Activated naive CD8-positive, alpha-beta T cell treated with anti-CD3 and anti-CD28 coated beads, Interleukin-2, amount 10 ng/mL, durations not matched to agents 7 days and 5 days (primary cell): ENCODE results near the gene TRMT2A. TPM values are rescaled to one million over a fixed set of nuclear protein-coding genes. Genes with fewer than 3 reads are reported as not detected.

ENCODE experiments used
- ATAC-seq: fragments of 150-1000 bp; cut with Tn5 transposase; one replicate; pipeline ENCODE4 v1.10.0; 2021; ENCODE audit warnings: low read depth, moderate library complexity
- POLR2A ChIA-PET: fragments of 350-600 bp; sonication (Branson Sonifier 250); formaldehyde crosslinking; loops from one replicate; lab custom pipeline; 2021; ENCODE audit warnings: antibody characterized with exemption; lab: Charles Lee
- DNase-seq: peaks from one replicate; pipeline ENCODE4 v3.0.0; 2021
- H3K27ac Mint-ChIP-seq: one replicate; pipeline ENCODE4 v1.8.0; 2022; ENCODE audit warnings: mild to moderate bottlenecking, mixed read lengths
- H3K27me3 Mint-ChIP-seq: one replicate; pipeline ENCODE4 v1.8.0; 2022; ENCODE audit warnings: mild to moderate bottlenecking, moderate library complexity, mixed read lengths
- H3K36me3 Mint-ChIP-seq: one replicate; pipeline ENCODE4 v1.8.0; 2021; ENCODE audit warnings: mild to moderate bottlenecking, mixed read lengths
- H3K4me1 Mint-ChIP-seq: one replicate; pipeline ENCODE4 v1.8.0; 2021; ENCODE audit warnings: mixed read lengths
- H3K4me3 Mint-ChIP-seq: one replicate; pipeline ENCODE4 v1.8.0; 2022; ENCODE audit warnings: mild to moderate bottlenecking, moderate library complexity, mixed read lengths
- H3K9me3 Mint-ChIP-seq: one replicate; pipeline ENCODE4 v1.8.0; 2021; ENCODE audit warnings: mixed read lengths
- total RNA-seq, 2 experiments: library from RNA; stranded (reverse); gene quantifications; one replicate each; pipeline ENCODE4 v1.2.3, GENCODE V29; 2021

The TRMT2A gene
- total RNA-seq, 2 experiments from 2014 or later: 107 to 118 TPM

- POLR2A ChIA-PET: no interaction called here
- peaks cover 63% of the 10 kb centered on the region for H3K36me3 Mint-ChIP-seq
- peaks cover 27% of the 10 kb centered on the region for H3K4me1 Mint-ChIP-seq
- H3K27me3 Mint-ChIP-seq: no peaks in the 10 kb centered on the region
- H3K27ac Mint-ChIP-seq: peak overlapping the region; percentile 78
- DNase-seq (no peak), ATAC-seq (no peak)
- H3K9me3 Mint-ChIP-seq: peaks cover 3% of the 10 kb centered on the region
- peak overlapping the region; percentile 59 for H3K4me3 Mint-ChIP-seq
Observed at GRCh38 chr22:20092477-20092854, 24.6 kb downstream of the TRMT2A start.

DNA sequence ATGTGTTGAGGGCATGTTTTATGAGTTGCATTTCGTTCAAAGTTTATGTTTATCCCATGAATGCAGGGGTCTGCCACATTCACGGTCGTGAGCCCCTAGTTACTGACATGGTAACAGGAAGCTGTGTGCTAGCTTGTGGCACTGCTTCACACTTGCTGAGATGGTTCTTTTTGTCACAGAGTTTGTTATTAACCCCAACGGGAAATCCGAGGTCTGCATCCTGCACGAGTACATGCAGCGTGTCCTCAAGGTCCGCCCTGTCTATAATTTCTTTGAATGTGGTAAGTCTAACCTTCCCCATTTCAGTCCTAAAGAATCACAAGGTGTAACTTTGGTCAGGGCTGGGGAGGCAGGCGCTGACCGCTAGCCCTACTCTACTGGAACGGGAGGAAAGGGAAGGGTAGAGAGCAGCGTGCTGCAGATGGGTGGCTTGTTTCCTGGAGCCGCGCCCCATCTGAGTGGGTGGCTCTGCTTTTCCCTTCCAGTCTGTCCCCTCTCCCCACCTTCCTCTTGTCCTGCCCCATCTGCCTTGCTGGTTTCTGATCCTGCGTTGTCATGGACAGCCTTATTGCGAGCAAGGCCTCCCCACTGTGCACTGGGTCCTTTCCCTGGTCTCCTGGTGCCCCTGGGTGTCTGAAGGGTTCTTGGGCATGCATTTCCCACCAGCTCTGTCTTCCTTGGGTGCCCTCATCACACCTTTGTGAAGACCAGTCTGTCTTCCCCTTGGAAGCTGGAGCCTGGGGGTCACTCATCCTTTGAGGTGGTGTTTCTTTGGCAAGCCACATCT is 25.1 kb downstream of the TRMT2A start:
- Mint-ChIP-seq H3K4me1 (peaks cover 26% of the 10 kb centered on the region), H3K9me3 (peaks cover 3% of the 10 kb centered on the region), H3K36me3 (peaks cover 59% of the 10 kb centered on the region), H3K4me3 (peak overlapping the region; percentile 37), H3K27ac (peak overlapping the region; percentile 81), H3K27me3 (no peaks in the 10 kb centered on the region)
- ATAC-seq (peak; percentile 54), DNase-seq (no peak)
- POLR2A ChIA-PET: interaction anchor here (0.6 to 2.2 kb wide), 3 partner anchors 9 to 25 kb away, joined by 3 to 9 read pairs (median 3); partner anchors contain the start of genes RANBP1 and TRMT2A

- Mint-ChIP-seq H3K36me3 (peaks cover 55% of the 10 kb centered on the region), H3K4me3 (peak overlapping the region; percentile 48), H3K9me3 (no peaks in the 10 kb centered on the region), H3K27ac (peak overlapping the region; percentile 81), H3K27me3 (no peaks in the 10 kb centered on the region), H3K4me1 (peaks cover 30% of the 10 kb centered on the region)
- DNase-seq (no peak), ATAC-seq (peak; percentile 39)
- POLR2A ChIA-PET: interaction anchor here (1.0 to 2.2 kb wide), 3 partner anchors 10 to 70 kb away, joined by 3 to 9 read pairs (median 5); partner anchors contain the start of genes RANBP1, TANGO2 and TRMT2A
Observed at GRCh38 chr22:20090730-20091240, 26.2 kb downstream of the TRMT2A start.

- DNase-seq (peak; percentile 7), ATAC-seq (peak; percentile 43)
- Mint-ChIP-seq H3K9me3 (no peaks in the 10 kb centered on the region), H3K4me1 (peaks cover 25% of the 10 kb centered on the region), H3K36me3 (peaks cover 49% of the 10 kb centered on the region), H3K27me3 (no peaks in the 10 kb centered on the region), H3K4me3 (no peak overlapping the region), H3K27ac (peak overlapping the region; percentile 43)
- POLR2A ChIA-PET: interaction anchor here (1.0 to 2.2 kb wide), 2 partner anchors 26 to 69 kb away, joined by 5 to 9 read pairs; partner anchors contain the start of genes RANBP1, TANGO2 and TRMT2A
Observed at GRCh38 chr22:20089977-20090729, 26.9 kb downstream of the TRMT2A start.

GRCh38 chr22:20089226-20089976 is 27.6 kb downstream of the TRMT2A start:
- H3K36me3 Mint-ChIP-seq: peaks cover 42% of the 10 kb centered on the region
- H3K9me3 Mint-ChIP-seq: no peaks in the 10 kb centered on the region
- DNase-seq (no peak), ATAC-seq (no peak)
- no peak overlapping the region for H3K4me3 Mint-ChIP-seq
- peaks cover 26% of the 10 kb centered on the region for H3K4me1 Mint-ChIP-seq
- POLR2A ChIA-PET: no interaction called here
- H3K27me3 Mint-ChIP-seq: no peaks in the 10 kb centered on the region
- peak overlapping the region; percentile 23 for H3K27ac Mint-ChIP-seq

DNA sequence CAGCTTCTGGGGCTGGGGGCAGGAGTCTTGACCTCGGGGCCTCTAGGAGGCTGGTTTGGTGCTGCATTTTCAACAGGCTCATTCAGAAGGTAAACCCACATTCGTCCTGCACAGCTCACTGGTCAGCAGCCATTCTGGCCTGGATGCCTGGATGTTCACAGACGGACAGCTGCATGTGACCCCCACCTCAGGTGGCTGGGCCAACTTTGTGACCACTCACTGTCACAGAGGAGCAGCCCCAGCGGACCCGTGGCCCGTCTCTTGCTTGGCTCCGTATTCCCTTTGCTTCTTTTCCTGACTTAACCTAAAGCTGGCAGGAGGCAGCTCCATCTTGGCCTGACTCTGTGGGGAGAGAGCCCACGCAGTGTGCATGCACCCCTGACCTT is 28.8 kb downstream of the TRMT2A start:
- no peaks in the 10 kb centered on the region for H3K9me3 Mint-ChIP-seq
- H3K27me3 Mint-ChIP-seq: no peaks in the 10 kb centered on the region
- DNase-seq: no peak
- peaks cover 32% of the 10 kb centered on the region for H3K36me3 Mint-ChIP-seq
- no peak overlapping the region for H3K27ac Mint-ChIP-seq
- no peak for ATAC-seq
- POLR2A ChIA-PET: interaction anchor here (0.5 kb wide), 1 partner anchor 68 kb away, joined by 3 read pairs; no protein-coding TSS in a partner anchor
- peaks cover 32% of the 10 kb centered on the region for H3K4me1 Mint-ChIP-seq
- no peak overlapping the region for H3K4me3 Mint-ChIP-seq

DNA sequence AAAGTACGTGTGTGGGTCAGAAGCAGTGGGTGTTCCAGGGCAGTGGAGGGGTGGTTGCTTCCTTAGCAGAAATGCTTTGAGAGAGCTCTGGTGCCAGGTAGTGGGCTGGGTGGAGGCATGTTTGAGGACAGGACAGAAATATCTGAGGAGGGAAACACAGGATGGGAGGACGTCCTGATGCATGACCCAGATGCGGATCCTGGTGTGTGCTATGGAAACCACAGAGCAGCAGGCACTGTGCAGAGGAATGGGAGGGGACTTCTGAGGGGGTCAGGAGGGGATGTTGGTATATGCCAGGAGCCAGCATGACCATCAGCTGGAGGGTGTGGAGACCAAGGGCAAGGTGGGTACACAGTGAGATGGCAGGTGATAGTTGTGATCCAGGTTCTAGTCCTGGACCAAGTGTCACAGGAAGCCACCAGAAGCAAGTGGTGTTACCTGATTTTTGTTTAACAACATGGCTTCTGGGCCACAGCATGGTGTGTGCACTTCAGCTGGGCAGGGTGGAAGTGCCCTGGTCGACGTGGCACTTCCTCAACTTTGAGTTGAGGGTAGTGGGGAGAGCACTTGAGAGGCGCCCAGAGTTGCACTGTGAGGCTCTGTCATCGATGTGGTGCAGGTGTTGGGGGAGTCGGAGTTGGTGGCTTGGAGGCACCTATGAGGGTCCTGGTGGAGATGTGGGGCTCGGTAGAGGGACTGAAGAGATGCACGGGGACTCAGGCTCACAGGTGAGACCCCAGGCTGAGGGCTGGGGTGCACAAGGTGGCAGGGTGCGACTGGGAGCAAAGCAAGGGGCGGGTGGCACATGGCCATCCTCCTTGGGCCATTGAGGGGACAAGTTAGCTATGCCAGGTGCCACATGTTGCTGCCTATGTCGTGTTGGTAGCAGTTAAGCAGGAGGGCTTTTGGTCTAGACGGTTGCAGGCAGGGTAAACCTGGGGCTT is 29.4 kb downstream of the TRMT2A start:
- H3K27ac Mint-ChIP-seq: peak overlapping the region; percentile 35
- no peak overlapping the region for H3K4me3 Mint-ChIP-seq
- H3K4me1 Mint-ChIP-seq: peaks cover 39% of the 10 kb centered on the region
- no peaks in the 10 kb centered on the region for H3K27me3 Mint-ChIP-seq
- no peaks in the 10 kb centered on the region for H3K9me3 Mint-ChIP-seq
- no peak for ATAC-seq
- DNase-seq: no peak
- peaks cover 32% of the 10 kb centered on the region for H3K36me3 Mint-ChIP-seq
- POLR2A ChIA-PET: interaction anchor here (0.5 to 2.0 kb wide), 2 partner anchors 13 to 68 kb away, joined by 3 to 5 read pairs; no protein-coding TSS in a partner anchor

DNA sequence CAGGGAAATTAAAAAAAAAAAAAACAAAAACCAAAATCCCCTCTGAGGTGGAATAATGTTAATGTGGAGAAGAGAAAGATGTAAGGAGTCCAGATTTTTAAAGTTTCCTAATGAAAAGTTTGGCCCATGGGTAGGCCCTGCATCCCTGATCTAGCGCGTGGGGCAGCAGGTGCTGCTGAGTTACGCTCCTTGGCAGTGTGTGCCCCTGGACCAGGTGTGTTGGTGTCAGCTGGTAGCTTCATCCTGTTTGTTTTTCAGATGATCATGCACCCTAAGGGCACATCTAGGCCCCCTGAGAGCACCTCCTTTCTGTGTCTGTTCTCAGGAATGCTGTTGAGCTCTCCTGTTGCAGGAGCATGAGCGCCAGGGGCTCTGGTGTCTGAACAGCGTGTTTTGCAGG is 30.3 kb downstream of the TRMT2A start:
- Mint-ChIP-seq H3K27ac (no peak overlapping the region), H3K36me3 (peaks cover 30% of the 10 kb centered on the region), H3K9me3 (no peaks in the 10 kb centered on the region), H3K27me3 (no peaks in the 10 kb centered on the region), H3K4me3 (no peak overlapping the region), H3K4me1 (peaks cover 42% of the 10 kb centered on the region)
- ATAC-seq (no peak), DNase-seq (no peak)
- POLR2A ChIA-PET: interaction anchor here (2.0 kb wide), 1 partner anchor 14 kb away, joined by 5 read pairs; no protein-coding TSS in a partner anchor

DNA sequence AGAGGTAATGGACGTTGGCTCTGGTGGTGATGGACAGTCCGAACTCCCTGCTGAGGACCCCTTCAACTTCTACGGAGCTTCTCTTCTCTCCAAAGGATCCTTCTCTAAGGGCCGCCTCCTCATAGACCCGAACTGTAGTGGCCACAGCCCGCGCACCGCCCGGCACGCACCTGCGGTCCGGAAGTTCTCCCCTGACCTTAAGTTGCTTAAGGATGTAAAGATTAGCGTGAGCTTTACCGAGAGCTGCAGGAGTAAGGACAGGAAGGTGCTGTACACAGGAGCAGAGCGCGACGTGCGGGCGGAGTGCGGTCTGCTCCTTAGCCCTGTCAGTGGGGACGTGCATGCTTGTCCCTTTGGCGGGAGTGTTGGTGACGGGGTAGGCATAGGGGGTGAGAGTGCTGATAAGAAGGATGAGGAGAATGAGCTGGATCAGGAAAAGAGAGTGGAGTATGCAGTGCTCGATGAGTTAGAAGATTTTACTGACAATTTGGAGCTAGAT is 30.9 kb downstream of the TRMT2A start:
- H3K36me3 Mint-ChIP-seq: peaks cover 27% of the 10 kb centered on the region
- H3K27ac Mint-ChIP-seq: no peak overlapping the region
- peaks cover 44% of the 10 kb centered on the region for H3K4me1 Mint-ChIP-seq
- POLR2A ChIA-PET: interaction anchor here (2.0 kb wide), 1 partner anchor 15 kb away, joined by 5 read pairs; no protein-coding TSS in a partner anchor
- ATAC-seq (no peak), DNase-seq (no peak)
- no peak overlapping the region for H3K4me3 Mint-ChIP-seq
- no peaks in the 10 kb centered on the region for H3K9me3 Mint-ChIP-seq
- no peaks in the 10 kb centered on the region for H3K27me3 Mint-ChIP-seq

- no peak for ATAC-seq
- no peak overlapping the region for H3K27ac Mint-ChIP-seq
- DNase-seq: no peak
- H3K27me3 Mint-ChIP-seq: no peaks in the 10 kb centered on the region
- H3K36me3 Mint-ChIP-seq: peaks cover 24% of the 10 kb centered on the region
- POLR2A ChIA-PET: interaction anchor here (2.0 kb wide), 1 partner anchor 15 kb away, joined by 5 read pairs; no protein-coding TSS in a partner anchor
- no peak overlapping the region for H3K4me3 Mint-ChIP-seq
- no peaks in the 10 kb centered on the region for H3K9me3 Mint-ChIP-seq
- peaks cover 44% of the 10 kb centered on the region for H3K4me1 Mint-ChIP-seq
Observed at GRCh38 chr22:20085651-20086050, 31.4 kb downstream of the TRMT2A start.

DNA sequence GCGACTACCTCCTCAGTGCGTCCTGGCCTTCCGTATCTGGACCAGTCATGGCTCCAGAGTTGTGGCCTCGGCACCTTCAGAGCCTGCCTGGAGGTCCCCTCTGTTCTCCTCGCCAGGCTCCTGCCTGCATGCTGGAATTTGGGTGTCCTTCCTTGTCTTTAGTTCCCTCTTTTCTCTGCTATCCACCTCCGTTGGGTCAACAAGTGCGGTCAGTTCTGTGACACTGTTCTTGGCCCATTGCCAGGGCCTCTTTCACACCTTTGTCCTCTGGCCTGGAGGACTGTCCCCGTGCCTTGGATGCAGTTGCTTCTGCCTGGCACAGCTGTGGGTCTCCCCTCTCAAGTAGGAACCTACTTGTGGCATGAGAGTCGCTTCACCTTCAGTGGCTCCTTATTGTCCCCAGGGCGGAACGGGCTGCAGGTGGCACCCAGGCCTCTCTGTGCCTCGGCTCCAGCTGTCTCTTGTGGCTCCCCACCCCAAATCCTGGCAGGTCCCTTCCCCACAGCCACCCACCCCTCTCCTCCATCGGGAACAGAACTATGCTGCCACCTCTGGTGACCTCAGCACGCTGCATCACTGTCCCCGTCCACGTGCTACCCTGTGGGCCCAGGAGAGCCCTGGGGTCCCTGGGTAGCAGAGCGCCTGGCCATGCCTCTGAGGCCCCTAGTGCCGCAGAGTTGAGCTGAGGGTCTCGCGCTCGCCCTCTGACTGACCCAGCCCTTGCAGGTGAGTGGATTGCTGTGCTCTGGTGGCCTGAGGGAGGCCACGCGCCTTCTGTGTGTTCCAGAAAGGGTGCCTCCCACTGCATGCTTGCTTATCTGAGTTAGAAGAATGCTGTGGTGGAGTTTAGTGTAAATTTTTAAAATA is 32.2 kb downstream of the TRMT2A start:
- H3K4me1 Mint-ChIP-seq: peaks cover 40% of the 10 kb centered on the region
- no peak for ATAC-seq
- DNase-seq: no peak
- no peak overlapping the region for H3K4me3 Mint-ChIP-seq
- no peaks in the 10 kb centered on the region for H3K27me3 Mint-ChIP-seq
- POLR2A ChIA-PET: no interaction called here
- H3K27ac Mint-ChIP-seq: peak overlapping the region; percentile 17
- H3K36me3 Mint-ChIP-seq: peaks cover 20% of the 10 kb centered on the region
- no peaks in the 10 kb centered on the region for H3K9me3 Mint-ChIP-seq
